Measurements from ENCODE around the gene TMEM202.

DNA sequence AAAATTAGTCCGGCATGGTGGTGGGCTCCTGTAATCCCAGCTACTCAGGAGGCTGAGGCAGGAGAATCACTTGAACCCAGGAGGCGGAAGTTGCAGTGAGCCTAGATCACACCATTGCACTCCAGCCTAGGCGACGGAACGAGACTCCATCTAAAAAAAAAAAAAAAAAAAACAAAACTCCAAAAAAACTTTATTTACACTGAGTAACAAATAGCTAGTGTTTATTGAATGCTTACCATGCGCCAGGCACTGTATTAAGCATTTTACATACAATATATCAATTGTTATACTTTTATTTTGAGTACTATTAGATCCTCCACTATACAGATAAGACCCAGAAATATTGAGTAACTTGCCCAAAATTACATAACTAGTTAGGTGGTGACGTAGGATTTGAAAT lies 58.6 kb downstream of the TMEM202 start:
- TF ChIP-seq, protein P1, sequence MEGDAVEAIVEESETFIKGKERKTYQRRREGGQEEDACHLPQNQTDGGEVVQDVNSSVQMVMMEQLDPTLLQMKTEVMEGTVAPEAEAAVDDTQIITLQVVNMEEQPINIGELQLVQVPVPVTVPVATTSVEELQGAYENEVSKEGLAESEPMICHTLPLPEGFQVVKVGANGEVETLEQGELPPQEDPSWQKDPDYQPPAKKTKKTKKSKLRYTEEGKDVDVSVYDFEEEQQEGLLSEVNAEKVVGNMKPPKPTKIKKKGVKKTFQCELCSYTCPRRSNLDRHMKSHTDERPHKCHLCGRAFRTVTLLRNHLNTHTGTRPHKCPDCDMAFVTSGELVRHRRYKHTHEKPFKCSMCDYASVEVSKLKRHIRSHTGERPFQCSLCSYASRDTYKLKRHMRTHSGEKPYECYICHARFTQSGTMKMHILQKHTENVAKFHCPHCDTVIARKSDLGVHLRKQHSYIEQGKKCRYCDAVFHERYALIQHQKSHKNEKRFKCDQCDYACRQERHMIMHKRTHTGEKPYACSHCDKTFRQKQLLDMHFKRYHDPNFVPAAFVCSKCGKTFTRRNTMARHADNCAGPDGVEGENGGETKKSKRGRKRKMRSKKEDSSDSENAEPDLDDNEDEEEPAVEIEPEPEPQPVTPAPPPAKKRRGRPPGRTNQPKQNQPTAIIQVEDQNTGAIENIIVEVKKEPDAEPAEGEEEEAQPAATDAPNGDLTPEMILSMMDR (conservative IDR thresholded peaks at IDR 0.05 in 1 of 2, IDR thresholded peaks at IDR 0.05 in 1 of 2; ENCODE audit: low read depth in 1 of 2, low read length in 2 of 2), result no peak
- no peak for TF ChIP-seq EZH2 (IDR thresholded peaks at IDR 0.05; ENCODE audit: low read length, missing control alignments)

All from fibroblast of lung (primary cell).